HepG2 (cell line): Measurements from ENCODE around the gene PHLDB1. TPM values are rescaled to one million over a fixed set of nuclear protein-coding genes. Genes with fewer than 3 reads are reported as not detected.

ENCODE experiments used
- LCORL ChIP-seq, 2 experiments: fragments of 450-650 bp in 1 of 2; sonication (generic) in 1 of 2; formaldehyde crosslinking in 1 of 2; IDR thresholded peaks; 2 replicates each; pipeline versions ENCODE4 v1.5.0 to v1.6.1; 2017 to 2020; ENCODE audit warnings: antibody characterized with exemption in 1 of 2, missing genetic modification reagents in 1 of 2
- PHF5A ChIP-seq: IDR thresholded peaks from one replicate; pipeline ENCODE4 v1.6.1; 2018; ENCODE audit warnings: low read depth, missing genetic modification reagents; ENCODE audit not compliant: unreplicated experiment
- ZNF138 ChIP-seq: sonication (generic); formaldehyde crosslinking; IDR thresholded peaks from 2 replicates; pipeline ENCODE4 v1.5.0; 2020; ENCODE audit warnings: mild to moderate bottlenecking, low read depth, missing genetic modification reagents
- ZNF678 ChIP-seq: sonication (generic); formaldehyde crosslinking; IDR thresholded peaks from 2 replicates; pipeline ENCODE4 v1.4.0; 2020; ENCODE audit warnings: mild to moderate bottlenecking, missing genetic modification reagents
- ZNF766 ChIP-seq: sonication (generic); formaldehyde crosslinking; IDR thresholded peaks from 2 replicates; pipeline ENCODE4 v1.5.0; 2020; ENCODE audit warnings: missing genetic modification reagents, borderline replicate concordance
- ZNF777 ChIP-seq: sonication (generic); formaldehyde crosslinking; IDR thresholded peaks from 2 replicates; pipeline ENCODE4 v1.4.0; 2020; ENCODE audit warnings: missing genetic modification reagents
- ZSCAN9 ChIP-seq: IDR thresholded peaks from 2 replicates; pipeline ENCODE4 v1.6.1; 2016; ENCODE audit warnings: borderline replicate concordance
- polyA plus RNA-seq, 8 experiments: library from polyadenylated mRNA; depleted of rRNA in 3 of 8; stranded (reverse) in 7 of 8; unstranded in 1 of 8; fragments of >200 nt; fragmentation: Illumina TruSeq in 4 of 8; extraction: Trizol in 4 of 8; gene quantifications; 2 replicates each; pipeline versions ENCODE4 v1.2.1 to v1.2.3, GENCODE V29; 2011 to 2016; ENCODE audit warnings: low read depth in 4 of 8, missing spikeins in 1 of 8, mixed read lengths in 1 of 8; ENCODE audit not compliant: insufficient read depth in 1 of 8
- total RNA-seq, 5 experiments: library from RNA; depleted of rRNA; stranded (reverse); fragments of >200 nt; fragmentation: Illumina TruSeq; extraction: Trizol; gene quantifications; 2 replicates each; pipeline ENCODE4 v1.2.3, GENCODE V29; 2016; ENCODE audit warnings: low read depth in 1 of 5
- TF ChIP-seq, protein P1 (sequence below): sonication (generic); formaldehyde crosslinking; IDR thresholded peaks from 2 replicates; pipeline ENCODE4 v1.9.0; 2022; ENCODE audit warnings: missing genetic modification reagents, mild to moderate bottlenecking, borderline replicate concordance
- TF ChIP-seq, protein P2 (sequence below): conservative IDR thresholded peaks from 2 replicates; pipeline ENCODE4 v1.6.1; 2018; ENCODE audit warnings: missing genetic modification reagents
- TF ChIP-seq, protein P3 (sequence below): sonication (generic); formaldehyde crosslinking; IDR thresholded peaks from 2 replicates; pipeline ENCODE4 v1.4.0; 2020; ENCODE audit warnings: low read depth, mild to moderate bottlenecking, missing genetic modification reagents
- TF ChIP-seq, protein P4 (sequence below): IDR thresholded peaks from 2 replicates; pipeline ENCODE4 v1.6.1; 2016; ENCODE audit warnings: missing compliant biosample characterization, missing genetic modification reagents, borderline replicate concordance
- TF ChIP-seq, protein P5 (sequence below): sonication (generic); formaldehyde crosslinking; IDR thresholded peaks from one replicate; pipeline ENCODE4 v1.5.1; 2020; ENCODE audit warnings: mild to moderate bottlenecking, missing genetic modification reagents; ENCODE audit errors: not compliant biosample characterization
- TF ChIP-seq, protein P6 (sequence below): sonication (generic); formaldehyde crosslinking; IDR thresholded peaks from 2 replicates; pipeline ENCODE4 v1.8.1; 2022; ENCODE audit warnings: mild to moderate bottlenecking, missing genetic modification reagents

The PHLDB1 gene
- total and polyA plus RNA-seq, 2 of the 13 experiments (the other 11 are each of a cell fraction or from before 2014, with no cell fraction given), result 13.8 to 14.2 TPM

DNA sequence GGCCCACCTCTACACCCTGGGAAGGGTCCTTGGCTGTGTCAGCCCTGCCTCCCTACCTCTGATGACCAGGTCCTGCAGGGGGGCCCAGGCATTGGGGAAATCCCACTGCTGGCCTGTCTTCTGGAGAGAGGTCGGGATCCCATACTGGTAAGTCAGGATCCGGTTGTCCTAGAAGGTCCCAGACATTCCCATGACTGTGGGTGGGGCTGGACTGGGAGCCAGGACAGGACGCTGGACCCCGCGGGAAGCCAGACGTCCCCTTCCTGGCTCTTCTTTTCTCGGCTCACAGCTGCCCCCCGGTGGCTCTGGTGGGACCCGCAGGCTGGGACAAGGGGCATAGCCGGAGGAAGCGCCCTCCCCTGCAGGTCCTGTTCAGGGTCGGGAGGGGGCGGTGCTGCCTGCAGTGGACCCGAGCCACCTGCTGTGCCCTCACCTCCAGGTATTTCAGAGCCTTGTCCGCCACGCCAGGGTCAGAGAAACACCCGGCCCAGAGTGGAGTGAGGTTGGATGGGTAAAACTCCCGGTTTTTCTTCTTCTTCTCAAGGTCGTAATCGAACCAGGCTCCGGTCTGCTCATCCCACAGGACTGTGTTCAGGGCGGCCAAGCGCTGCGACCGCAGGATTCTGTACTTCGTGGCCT lies 52.0 kb downstream of the PHLDB1 start (continued):
- TF ChIP-seq, protein P1, sequence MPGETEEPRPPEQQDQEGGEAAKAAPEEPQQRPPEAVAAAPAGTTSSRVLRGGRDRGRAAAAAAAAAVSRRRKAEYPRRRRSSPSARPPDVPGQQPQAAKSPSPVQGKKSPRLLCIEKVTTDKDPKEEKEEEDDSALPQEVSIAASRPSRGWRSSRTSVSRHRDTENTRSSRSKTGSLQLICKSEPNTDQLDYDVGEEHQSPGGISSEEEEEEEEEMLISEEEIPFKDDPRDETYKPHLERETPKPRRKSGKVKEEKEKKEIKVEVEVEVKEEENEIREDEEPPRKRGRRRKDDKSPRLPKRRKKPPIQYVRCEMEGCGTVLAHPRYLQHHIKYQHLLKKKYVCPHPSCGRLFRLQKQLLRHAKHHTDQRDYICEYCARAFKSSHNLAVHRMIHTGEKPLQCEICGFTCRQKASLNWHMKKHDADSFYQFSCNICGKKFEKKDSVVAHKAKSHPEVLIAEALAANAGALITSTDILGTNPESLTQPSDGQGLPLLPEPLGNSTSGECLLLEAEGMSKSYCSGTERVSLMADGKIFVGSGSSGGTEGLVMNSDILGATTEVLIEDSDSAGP (CRISPR knock-in tag), result 0 out of 2 replicates have a peak, but pooled peaks have one; percentile 48
- TF ChIP-seq ZSCAN9 (CRISPR knock-in tag) (no peak), ZNF766 (CRISPR knock-in tag) (no peak), PHF5A (CRISPR knock-in tag) (peak; percentile 71), ZNF678 (CRISPR knock-in tag) (no peak), ZNF138 (CRISPR knock-in tag) (no peak), LCORL (IDR thresholded peaks at IDR 0.05) (no peak), LCORL (CRISPR knock-in tag; IDR thresholded peaks at IDR 0.05) (0 out of 2 replicates have a peak, but pooled peaks have one; percentile 38), ZNF777 (0 out of 2 replicates have a peak, but pooled peaks have one; percentile 39)
- TF ChIP-seq, protein P2, sequence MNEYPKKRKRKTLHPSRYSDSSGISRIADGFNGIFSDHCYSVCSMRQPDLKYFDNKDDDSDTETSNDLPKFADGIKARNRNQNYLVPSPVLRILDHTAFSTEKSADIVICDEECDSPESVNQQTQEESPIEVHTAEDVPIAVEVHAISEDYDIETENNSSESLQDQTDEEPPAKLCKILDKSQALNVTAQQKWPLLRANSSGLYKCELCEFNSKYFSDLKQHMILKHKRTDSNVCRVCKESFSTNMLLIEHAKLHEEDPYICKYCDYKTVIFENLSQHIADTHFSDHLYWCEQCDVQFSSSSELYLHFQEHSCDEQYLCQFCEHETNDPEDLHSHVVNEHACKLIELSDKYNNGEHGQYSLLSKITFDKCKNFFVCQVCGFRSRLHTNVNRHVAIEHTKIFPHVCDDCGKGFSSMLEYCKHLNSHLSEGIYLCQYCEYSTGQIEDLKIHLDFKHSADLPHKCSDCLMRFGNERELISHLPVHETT (CRISPR knock-in tag), result 0 out of 2 replicates have a peak, but pooled peaks have one; percentile 24
- TF ChIP-seq, protein P3, sequence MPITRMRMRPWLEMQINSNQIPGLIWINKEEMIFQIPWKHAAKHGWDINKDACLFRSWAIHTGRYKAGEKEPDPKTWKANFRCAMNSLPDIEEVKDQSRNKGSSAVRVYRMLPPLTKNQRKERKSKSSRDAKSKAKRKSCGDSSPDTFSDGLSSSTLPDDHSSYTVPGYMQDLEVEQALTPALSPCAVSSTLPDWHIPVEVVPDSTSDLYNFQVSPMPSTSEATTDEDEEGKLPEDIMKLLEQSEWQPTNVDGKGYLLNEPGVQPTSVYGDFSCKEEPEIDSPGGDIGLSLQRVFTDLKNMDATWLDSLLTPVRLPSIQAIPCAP, result no peak
- TF ChIP-seq, protein P4, sequence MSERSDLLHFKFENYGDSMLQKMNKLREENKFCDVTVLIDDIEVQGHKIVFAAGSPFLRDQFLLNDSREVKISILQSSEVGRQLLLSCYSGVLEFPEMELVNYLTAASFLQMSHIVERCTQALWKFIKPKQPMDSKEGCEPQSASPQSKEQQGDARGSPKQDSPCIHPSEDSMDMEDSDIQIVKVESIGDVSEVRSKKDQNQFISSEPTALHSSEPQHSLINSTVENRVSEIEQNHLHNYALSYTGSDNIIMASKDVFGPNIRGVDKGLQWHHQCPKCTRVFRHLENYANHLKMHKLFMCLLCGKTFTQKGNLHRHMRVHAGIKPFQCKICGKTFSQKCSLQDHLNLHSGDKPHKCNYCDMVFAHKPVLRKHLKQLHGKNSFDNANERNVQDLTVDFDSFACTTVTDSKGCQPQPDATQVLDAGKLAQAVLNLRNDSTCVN, result peak; percentile 52; the same call in 1 of the 2 replicates
- TF ChIP-seq, protein P5, sequence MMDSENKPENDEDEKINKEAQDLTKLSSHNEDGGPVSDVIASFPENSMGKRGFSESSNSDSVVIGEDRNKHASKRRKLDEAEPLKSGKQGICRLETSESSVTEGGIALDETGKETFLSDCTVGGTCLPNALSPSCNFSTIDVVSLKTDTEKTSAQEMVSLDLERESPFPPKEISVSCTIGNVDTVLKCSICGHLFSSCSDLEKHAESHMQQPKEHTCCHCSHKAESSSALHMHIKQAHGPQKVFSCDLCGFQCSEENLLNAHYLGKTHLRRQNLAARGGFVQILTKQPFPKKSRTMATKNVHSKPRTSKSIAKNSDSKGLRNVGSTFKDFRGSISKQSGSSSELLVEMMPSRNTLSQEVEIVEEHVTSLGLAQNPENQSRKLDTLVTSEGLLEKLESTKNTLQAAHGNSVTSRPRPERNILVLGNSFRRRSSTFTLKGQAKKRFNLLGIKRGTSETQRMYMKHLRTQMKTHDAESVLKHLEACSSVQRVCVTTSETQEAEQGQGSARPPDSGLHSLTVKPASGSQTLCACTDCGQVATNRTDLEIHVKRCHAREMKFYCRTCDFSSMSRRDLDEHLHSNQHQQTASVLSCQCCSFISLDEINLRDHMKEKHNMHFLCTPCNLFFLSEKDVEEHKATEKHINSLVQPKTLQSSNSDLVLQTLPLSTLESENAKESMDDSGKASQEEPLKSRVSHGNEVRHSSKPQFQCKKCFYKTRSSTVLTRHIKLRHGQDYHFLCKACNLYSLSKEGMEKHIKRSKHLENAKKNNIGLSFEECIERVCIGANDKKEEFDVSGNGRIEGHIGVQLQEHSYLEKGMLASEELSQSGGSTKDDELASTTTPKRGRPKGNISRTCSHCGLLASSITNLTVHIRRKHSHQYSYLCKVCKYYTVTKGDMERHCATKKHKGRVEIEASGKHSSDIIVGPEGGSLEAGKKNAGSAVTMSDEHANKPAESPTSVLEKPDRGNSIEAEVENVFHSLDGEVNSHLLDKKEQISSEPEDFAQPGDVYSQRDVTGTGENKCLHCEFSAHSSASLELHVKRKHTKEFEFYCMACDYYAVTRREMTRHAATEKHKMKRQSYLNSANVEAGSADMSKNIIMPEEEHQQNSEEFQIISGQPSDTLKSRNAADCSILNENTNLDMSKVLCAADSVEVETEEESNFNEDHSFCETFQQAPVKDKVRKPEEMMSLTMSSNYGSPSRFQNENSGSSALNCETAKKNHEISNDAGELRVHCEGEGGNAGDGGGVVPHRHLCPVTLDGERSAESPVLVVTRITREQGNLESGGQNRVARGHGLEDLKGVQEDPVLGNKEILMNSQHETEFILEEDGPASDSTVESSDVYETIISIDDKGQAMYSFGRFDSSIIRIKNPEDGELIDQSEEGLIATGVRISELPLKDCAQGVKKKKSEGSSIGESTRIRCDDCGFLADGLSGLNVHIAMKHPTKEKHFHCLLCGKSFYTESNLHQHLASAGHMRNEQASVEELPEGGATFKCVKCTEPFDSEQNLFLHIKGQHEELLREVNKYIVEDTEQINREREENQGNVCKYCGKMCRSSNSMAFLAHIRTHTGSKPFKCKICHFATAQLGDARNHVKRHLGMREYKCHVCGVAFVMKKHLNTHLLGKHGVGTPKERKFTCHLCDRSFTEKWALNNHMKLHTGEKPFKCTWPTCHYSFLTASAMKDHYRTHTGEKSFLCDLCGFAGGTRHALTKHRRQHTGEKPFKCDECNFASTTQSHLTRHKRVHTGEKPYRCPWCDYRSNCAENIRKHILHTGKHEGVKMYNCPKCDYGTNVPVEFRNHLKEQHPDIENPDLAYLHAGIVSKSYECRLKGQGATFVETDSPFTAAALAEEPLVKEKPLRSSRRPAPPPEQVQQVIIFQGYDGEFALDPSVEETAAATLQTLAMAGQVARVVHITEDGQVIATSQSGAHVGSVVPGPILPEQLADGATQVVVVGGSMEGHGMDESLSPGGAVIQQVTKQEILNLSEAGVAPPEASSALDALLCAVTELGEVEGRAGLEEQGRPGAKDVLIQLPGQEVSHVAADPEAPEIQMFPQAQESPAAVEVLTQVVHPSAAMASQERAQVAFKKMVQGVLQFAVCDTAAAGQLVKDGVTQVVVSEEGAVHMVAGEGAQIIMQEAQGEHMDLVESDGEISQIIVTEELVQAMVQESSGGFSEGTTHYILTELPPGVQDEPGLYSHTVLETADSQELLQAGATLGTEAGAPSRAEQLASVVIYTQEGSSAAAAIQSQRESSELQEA (CRISPR knock-in tag), result peak; percentile 89
- TF ChIP-seq, protein P6, sequence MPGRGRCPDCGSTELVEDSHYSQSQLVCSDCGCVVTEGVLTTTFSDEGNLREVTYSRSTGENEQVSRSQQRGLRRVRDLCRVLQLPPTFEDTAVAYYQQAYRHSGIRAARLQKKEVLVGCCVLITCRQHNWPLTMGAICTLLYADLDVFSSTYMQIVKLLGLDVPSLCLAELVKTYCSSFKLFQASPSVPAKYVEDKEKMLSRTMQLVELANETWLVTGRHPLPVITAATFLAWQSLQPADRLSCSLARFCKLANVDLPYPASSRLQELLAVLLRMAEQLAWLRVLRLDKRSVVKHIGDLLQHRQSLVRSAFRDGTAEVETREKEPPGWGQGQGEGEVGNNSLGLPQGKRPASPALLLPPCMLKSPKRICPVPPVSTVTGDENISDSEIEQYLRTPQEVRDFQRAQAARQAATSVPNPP (CRISPR knock-in tag), result 0 out of 2 replicates have a peak, but pooled peaks have one; percentile 40
